Activated naive CD8-positive, alpha-beta T cell treated with anti-CD3 and anti-CD28 coated beads, Interleukin-2, amount 10 ng/mL, durations not matched to agents 7 days and 5 days (primary cell): Measurements from ENCODE around the gene OPRD1. TPM values are rescaled to one million over a fixed set of nuclear protein-coding genes. Genes with fewer than 3 reads are reported as not detected.
"Not testable (repeated sequence)": the region's sequence is repeated elsewhere in the genome, so short reads cannot be mapped to it uniquely, and the experiment has no call there.

ENCODE experiments used
- ATAC-seq: fragments of 150-1000 bp; cut with Tn5 transposase; one replicate; pipeline ENCODE4 v1.10.0; 2021; ENCODE audit warnings: low read depth, moderate library complexity
- POLR2A ChIA-PET: fragments of 350-600 bp; sonication (Branson Sonifier 250); formaldehyde crosslinking; loops from one replicate; lab custom pipeline; 2021; ENCODE audit warnings: antibody characterized with exemption; lab: Charles Lee
- DNase-seq: peaks from one replicate; pipeline ENCODE4 v3.0.0; 2021
- H3K27ac Mint-ChIP-seq: one replicate; pipeline ENCODE4 v1.8.0; 2022; ENCODE audit warnings: mild to moderate bottlenecking, mixed read lengths
- H3K27me3 Mint-ChIP-seq: one replicate; pipeline ENCODE4 v1.8.0; 2022; ENCODE audit warnings: mild to moderate bottlenecking, moderate library complexity, mixed read lengths
- H3K36me3 Mint-ChIP-seq: one replicate; pipeline ENCODE4 v1.8.0; 2021; ENCODE audit warnings: mild to moderate bottlenecking, mixed read lengths
- H3K4me1 Mint-ChIP-seq: one replicate; pipeline ENCODE4 v1.8.0; 2021; ENCODE audit warnings: mixed read lengths
- H3K4me3 Mint-ChIP-seq: one replicate; pipeline ENCODE4 v1.8.0; 2022; ENCODE audit warnings: mild to moderate bottlenecking, moderate library complexity, mixed read lengths
- H3K9me3 Mint-ChIP-seq: one replicate; pipeline ENCODE4 v1.8.0; 2021; ENCODE audit warnings: mixed read lengths
- total RNA-seq, 2 experiments: library from RNA; stranded (reverse); gene quantifications; one replicate each; pipeline ENCODE4 v1.2.3, GENCODE V29; 2021

The OPRD1 gene
- total RNA-seq, 2 experiments from 2014 or later = not detected

DNA sequence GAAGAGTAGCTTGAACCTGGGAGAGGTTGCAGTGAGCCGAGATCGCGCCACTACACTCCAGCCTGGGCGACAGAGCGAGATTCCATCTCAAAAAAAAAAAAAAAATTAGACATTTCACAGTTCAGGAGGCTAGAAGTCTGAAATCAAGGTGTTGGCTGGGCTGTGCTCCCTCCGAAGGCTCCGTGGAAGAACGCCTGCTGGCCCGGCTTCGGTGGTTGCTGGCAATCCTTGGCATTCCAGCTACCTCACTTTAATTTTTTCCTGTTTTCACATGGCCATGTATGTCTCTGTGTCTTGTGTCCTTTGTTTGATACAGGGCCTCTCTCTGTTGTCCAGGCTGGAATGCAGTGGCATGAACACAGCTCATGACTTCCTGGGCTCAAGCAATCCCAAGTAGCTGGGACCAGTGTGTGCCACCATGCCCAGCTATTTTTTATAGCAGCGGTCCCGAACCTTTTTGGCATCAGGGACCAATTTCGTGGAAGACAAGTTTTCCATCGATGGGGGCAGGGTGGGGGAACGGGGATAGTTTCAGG is 24.5 kb downstream of the OPRD1 start:
- ATAC-seq (no peak), DNase-seq (no peak)
- no peak overlapping the region for H3K27ac Mint-ChIP-seq
- POLR2A ChIA-PET = no interaction called here
- H3K36me3 Mint-ChIP-seq = no peaks in the 10 kb centered on the region
- no peaks in the 10 kb centered on the region for H3K4me1 Mint-ChIP-seq
- no peak overlapping the region for H3K4me3 Mint-ChIP-seq
- peaks cover 29% of the 10 kb centered on the region for H3K27me3 Mint-ChIP-seq
- no peaks in the 10 kb centered on the region for H3K9me3 Mint-ChIP-seq

DNA sequence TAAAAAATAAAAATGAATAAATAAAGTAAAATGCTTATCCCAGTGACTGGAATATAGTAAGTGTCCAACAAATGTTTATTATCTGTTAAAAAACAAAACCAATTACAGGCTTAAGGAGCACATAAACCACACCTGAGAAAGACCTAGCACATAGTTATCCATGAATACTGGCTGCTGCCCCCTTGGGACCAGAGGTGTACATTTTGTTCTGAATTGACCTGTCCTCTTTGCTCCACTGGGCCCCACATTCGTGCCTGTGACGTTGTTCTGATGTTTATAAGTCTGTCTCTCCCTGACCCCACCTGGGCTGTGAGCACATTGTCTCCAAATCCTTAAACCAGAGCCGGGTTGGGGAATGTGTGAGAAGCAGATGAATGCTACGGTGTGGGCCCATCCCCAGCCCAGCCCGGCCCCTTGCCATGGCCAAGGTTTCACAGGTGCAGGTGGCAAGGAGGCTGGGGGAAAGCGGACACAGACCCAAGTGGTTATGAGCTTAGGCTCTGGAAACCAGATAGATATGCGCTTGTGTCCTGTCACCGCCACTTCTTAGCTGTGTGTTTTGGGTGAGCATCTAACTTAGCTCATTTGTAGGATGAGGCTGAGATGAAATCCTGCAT is 29.1 kb downstream of the OPRD1 start:
- Mint-ChIP-seq H3K27me3 (peaks cover 21% of the 10 kb centered on the region), H3K9me3 (no peaks in the 10 kb centered on the region), H3K36me3 (no peaks in the 10 kb centered on the region), H3K27ac (no peak overlapping the region), H3K4me1 (peaks cover 7% of the 10 kb centered on the region), H3K4me3 (no peak overlapping the region)
- DNase-seq = no peak
- POLR2A ChIA-PET = interaction anchor here (0.6 kb wide), 1 partner anchor 173 kb away, joined by 5 read pairs; no protein-coding TSS in a partner anchor
- ATAC-seq = no peak

DNA sequence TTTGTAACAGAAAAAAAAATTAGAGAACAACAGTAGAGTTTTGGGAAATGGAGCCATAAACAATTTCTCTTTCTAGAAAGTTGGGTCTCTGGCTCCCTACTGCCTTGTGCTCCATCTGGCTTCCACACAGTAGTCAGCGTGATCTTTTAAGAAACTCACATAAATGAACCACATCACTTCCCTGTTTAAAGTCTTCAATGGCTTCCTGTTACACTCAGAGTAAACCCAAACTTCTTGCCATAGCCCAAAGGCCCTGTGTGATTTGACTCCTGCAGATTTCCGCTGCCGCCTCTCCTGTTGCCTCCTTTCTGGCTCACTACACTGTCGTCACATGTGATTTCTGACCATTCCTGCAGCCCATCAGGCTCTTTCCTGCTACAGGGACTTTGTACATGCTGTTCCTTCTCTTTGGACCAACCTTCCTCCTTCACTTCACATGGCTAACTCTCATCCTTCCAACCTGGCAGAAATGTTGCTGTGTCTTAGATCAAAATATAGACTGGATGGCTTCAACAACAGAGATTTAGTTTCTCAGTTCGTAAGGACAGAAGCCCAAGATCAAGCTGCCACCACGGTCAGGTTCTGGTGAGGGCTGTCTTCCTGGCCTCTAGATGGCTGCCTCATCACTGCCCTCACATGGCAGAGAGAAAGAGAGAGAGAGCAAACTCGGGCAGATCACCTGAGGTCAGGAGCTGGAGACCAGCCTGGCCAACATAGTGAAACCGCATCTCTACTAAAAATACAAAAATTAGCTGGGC is 34.0 kb downstream of the OPRD1 start:
- H3K4me1 Mint-ChIP-seq = peaks cover 9% of the 10 kb centered on the region
- peak overlapping the region; percentile 31 for H3K27ac Mint-ChIP-seq
- no peaks in the 10 kb centered on the region for H3K9me3 Mint-ChIP-seq
- no peak for DNase-seq
- no peaks in the 10 kb centered on the region for H3K27me3 Mint-ChIP-seq
- peak overlapping the region; percentile 5 for H3K4me3 Mint-ChIP-seq
- H3K36me3 Mint-ChIP-seq = no peaks in the 10 kb centered on the region
- POLR2A ChIA-PET = interaction anchor here (0.9 to 1.1 kb wide), 2 partner anchors 178 to 197 kb away, joined by 3 to 4 read pairs; partner anchors contain the start of genes GMEB1 and RNU11
- ATAC-seq = peak; percentile 65

DNA sequence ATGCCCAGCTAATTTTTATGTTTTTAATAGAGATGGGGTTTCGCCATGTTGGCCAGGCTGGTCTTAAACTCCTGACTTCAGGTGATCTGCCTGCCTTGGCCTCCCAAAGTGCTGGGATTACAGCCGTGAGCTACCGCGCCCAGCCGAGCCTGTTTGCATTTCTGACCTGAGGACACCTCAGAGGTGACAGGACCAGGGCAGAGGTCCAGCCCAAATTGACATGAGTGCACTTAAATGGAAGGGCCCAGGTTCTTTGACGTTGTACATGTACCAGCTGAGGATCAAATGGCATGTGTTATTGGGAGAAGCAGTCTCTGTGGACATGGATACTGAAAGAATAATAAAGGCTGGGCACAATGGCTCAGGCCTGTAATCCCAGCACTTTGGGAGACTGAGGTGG is 35.2 kb downstream of the OPRD1 start:
- not testable (repeated sequence) for H3K4me3 Mint-ChIP-seq, DNase-seq, H3K27me3 Mint-ChIP-seq, H3K27ac Mint-ChIP-seq, ATAC-seq, H3K4me1 Mint-ChIP-seq, H3K9me3 Mint-ChIP-seq, H3K36me3 Mint-ChIP-seq
- POLR2A ChIA-PET = interaction anchor here (0.9 to 1.1 kb wide), 2 partner anchors 179 to 199 kb away, joined by 3 to 4 read pairs; partner anchors contain the start of genes GMEB1 and RNU11

DNA sequence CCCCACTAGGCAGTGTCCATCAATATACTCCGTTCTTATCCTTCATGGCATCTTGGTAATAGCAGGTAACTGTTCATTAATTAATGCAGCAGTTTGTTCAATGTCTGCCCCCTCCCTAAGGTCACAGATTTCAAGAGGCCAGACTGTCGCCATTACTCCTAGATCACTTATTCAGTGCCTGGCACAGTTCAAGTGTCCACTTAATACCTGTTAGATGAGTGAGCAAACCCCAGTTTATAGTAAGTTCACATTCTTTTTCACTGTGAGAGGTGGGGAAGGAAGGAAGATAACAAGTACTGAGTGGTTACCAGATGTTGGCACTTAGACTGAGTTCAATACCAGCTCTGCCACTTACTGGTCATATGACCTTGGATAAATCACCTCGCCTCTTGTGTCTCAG is 36.4 kb downstream of the OPRD1 start:
- Mint-ChIP-seq H3K4me3 (no peak overlapping the region), H3K9me3 (no peaks in the 10 kb centered on the region), H3K36me3 (no peaks in the 10 kb centered on the region), H3K4me1 (peaks cover 9% of the 10 kb centered on the region), H3K27ac (no peak overlapping the region), H3K27me3 (no peaks in the 10 kb centered on the region)
- DNase-seq = no peak
- POLR2A ChIA-PET = interaction anchor here (0.6 kb wide), 1 partner anchor 26 kb away, joined by 4 read pairs; no protein-coding TSS in a partner anchor
- ATAC-seq = no peak

DNA sequence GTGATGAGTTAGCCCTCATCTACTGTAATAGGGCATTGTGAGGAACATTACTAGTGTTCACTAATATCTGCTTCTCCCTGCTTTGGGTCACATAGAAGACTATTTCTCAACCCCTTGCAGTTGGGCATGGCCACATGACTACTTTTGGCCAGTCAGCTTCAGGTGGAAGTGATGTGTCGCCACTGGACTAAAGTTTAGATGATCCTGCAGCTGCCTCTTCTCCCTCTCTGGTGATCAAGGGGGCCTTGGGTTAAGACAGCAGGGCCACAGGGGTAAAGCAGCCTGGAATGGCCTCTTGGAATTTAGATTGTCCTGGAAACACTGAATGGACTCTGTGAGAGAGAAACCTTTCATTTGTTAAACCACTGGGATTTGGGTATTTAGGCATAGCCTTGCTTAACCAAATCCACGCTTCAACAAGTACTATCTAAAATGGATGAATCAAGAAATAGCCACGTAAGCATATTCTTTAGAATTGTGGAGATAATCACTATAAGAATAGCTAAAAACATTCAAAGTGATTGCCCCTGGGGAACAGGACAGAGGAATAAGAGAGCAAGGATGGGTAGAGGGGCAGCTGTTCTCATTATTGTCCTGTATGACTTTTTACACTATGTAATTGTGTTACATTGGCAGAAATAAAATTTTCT is 41.2 kb downstream of the OPRD1 start:
- H3K4me3 Mint-ChIP-seq = no peak overlapping the region
- H3K27ac Mint-ChIP-seq = no peak overlapping the region
- H3K36me3 Mint-ChIP-seq = no peaks in the 10 kb centered on the region
- DNase-seq (no peak), ATAC-seq (no peak)
- no peaks in the 10 kb centered on the region for H3K9me3 Mint-ChIP-seq
- peaks cover 7% of the 10 kb centered on the region for H3K27me3 Mint-ChIP-seq
- POLR2A ChIA-PET = no interaction called here
- H3K4me1 Mint-ChIP-seq = peaks cover 6% of the 10 kb centered on the region

DNA sequence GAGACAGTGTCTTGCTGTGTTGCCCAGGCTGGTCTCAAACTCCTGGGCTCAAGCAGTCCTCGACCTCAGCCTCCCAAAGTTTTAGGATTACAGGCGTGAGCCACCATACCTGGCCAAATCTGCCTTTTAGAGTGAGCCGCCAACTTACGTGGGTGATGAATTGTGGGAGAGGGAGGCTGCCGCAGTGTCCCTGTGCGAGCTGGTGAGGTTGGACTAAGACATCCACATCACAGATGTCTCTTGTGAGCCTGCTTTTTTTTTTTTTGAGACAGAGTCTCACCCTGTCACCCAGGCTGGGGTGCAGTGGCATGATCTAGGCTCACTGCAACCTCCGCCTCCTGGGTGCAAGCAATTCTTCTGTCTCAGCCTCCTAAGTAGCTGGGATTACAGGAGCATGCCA is 42.4 kb downstream of the OPRD1 start:
- H3K4me1 Mint-ChIP-seq, H3K27me3 Mint-ChIP-seq, ATAC-seq, H3K9me3 Mint-ChIP-seq, DNase-seq, H3K27ac Mint-ChIP-seq, H3K4me3 Mint-ChIP-seq, H3K36me3 Mint-ChIP-seq: not testable (repeated sequence)
- POLR2A ChIA-PET = interaction anchor here (0.6 kb wide), 1 partner anchor 329 kb away, joined by 3 read pairs; no protein-coding TSS in a partner anchor

DNA sequence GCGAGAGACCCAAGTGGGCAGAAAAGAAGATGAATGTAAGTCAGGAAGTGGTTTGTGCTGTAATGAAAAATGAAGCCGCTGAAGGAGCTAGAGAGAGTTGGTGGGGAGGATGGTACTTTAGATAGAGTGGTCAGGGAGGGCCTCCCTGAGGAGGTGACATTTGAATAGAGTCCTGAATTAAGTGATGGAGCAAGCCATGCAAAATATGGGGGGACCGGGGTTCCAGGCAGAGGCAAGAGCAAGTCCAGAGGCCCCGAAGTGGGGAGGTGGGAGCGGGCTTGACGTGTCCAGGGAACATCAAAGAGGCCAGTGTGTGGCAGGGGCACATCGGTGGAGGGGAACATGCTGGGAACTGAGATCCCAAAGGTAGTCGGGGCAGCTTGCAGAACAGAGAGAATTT is 43.1 kb downstream of the OPRD1 start:
- Mint-ChIP-seq H3K4me3 (no peak overlapping the region), H3K9me3 (no peaks in the 10 kb centered on the region), H3K36me3 (no peaks in the 10 kb centered on the region), H3K27ac (no peak overlapping the region), H3K4me1 (peaks cover 6% of the 10 kb centered on the region), H3K27me3 (peaks cover 7% of the 10 kb centered on the region)
- ATAC-seq (no peak), DNase-seq (no peak)
- POLR2A ChIA-PET = interaction anchor here (0.6 kb wide), 1 partner anchor 207 kb away, joined by 5 read pairs; the partner anchor contains the start of gene RNU11

DNA sequence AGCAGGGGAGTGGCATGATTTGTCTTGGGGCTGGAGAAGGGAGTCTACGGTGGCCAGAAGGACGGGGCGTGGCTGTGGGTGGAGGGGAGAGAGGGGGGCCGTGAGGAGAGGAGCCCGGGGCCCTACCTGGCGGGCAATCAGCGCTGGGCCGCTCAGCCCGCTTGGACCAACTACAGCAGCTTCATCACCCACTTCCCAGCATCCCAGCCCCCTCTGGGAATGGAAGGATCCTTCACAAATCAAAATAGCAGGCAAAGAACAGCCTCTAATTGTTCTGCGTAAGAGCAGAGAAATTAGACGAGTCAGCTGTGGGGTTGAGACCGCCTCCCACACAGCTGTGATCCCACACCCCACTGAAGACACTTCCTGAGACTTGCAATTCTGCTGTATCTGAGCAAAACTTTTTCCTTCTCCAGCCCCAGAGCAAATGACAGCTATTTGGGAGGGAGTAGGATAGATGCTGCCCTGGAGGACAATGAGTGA is 43.5 kb downstream of the OPRD1 start:
- Mint-ChIP-seq H3K9me3 (no peaks in the 10 kb centered on the region), H3K4me3 (no peak overlapping the region), H3K4me1 (peaks cover 6% of the 10 kb centered on the region), H3K27ac (no peak overlapping the region), H3K27me3 (peaks cover 7% of the 10 kb centered on the region), H3K36me3 (no peaks in the 10 kb centered on the region)
- ATAC-seq = no peak
- POLR2A ChIA-PET = interaction anchor here (0.6 kb wide), 1 partner anchor 207 kb away, joined by 5 read pairs; the partner anchor contains the start of gene RNU11
- DNase-seq = no peak

DNA sequence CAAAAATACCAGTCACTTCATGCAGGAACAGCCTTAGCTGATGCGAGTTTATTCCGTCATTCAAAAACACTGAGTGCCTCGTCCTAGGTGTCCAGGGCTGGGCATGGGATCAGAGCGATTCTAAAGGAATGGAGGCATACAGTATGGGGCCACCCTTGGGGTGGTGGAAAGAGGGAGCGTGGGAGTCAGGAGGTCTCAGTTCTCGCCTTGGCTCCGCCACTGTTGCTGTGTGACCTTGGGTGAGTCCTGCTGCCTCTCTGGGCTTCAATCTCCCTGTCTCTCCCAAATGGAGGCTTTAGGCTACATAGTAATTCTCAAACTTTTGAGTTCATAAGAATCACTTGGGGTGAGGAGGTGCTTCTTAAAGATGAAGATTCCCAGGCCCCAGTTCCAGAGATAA is 44.0 kb downstream of the OPRD1 start:
- Mint-ChIP-seq H3K9me3 (no peaks in the 10 kb centered on the region), H3K4me1 (peaks cover 6% of the 10 kb centered on the region), H3K27ac (no peak overlapping the region), H3K36me3 (no peaks in the 10 kb centered on the region), H3K4me3 (no peak overlapping the region), H3K27me3 (peaks cover 7% of the 10 kb centered on the region)
- POLR2A ChIA-PET = no interaction called here
- no peak for DNase-seq
- ATAC-seq = no peak

DNA sequence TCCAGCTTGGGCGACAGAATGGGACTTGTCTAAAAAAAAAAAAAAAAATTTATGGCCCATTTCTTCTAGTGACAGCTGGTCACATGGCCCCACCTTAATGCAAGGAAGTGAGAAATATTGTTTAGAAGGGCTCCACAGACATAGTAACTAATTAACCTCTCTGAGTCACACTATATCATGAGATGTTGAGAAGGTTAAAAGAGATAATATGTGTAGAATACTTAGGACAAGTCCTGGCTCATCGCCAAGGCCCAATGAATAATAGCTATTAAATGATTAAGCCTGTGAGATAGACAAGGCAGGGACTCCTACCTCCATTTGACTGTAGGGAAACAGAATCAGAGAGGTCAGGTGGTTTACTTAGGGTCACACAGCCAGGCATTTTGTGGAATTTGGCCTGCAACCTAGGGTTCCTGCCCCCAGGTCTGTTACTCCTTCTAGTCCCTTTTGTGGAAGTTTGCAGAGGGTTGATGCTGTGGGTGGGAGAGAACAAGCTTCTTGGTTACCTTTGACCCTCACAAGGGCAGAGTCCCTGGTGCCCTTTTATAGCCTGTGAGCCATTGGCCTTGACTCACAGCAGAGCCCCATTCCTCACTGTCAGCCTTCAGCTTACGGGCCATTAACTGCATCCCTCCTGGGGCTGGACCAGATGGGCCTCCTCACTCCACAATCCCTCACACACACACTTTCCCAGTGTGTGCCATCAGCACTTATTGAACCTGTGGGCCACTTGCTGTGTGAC is 48.5 kb downstream of the OPRD1 start:
- no peaks in the 10 kb centered on the region for H3K9me3 Mint-ChIP-seq
- H3K27me3 Mint-ChIP-seq = no peaks in the 10 kb centered on the region
- DNase-seq = no peak
- POLR2A ChIA-PET = interaction anchor here (0.7 kb wide), 1 partner anchor 622 kb away, joined by 6 read pairs; no protein-coding TSS in a partner anchor
- H3K27ac Mint-ChIP-seq = no peak overlapping the region
- H3K4me1 Mint-ChIP-seq = no peaks in the 10 kb centered on the region
- ATAC-seq = no peak
- H3K36me3 Mint-ChIP-seq = no peaks in the 10 kb centered on the region
- H3K4me3 Mint-ChIP-seq = no peak overlapping the region

DNA sequence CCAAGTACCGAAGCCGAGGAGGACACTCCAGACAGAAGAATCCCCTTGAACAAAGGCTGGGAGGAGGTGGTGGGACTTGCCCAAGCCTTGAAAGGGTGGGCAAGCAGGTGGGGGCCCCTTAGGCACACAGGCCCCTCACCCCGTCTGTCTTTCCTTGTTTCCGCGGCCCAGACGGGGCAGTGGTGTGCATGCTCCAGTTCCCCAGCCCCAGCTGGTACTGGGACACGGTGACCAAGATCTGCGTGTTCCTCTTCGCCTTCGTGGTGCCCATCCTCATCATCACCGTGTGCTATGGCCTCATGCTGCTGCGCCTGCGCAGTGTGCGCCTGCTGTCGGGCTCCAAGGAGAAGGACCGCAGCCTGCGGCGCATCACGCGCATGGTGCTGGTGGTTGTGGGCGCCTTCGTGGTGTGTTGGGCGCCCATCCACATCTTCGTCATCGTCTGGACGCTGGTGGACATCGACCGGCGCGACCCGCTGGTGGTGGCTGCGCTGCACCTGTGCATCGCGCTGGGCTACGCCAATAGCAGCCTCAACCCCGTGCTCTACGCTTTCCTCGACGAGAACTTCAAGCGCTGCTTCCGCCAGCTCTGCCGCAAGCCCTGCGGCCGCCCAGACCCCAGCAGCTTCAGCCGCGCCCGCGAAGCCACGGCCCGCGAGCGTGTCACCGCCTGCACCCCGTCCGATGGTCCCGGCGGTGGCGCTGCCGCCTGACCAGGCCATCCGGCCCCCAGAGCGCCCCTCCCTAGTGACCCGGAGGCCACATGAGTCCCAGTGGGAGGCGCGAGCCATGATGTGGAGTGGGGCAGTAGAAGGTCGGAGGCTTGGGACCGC is 50.8 kb downstream of the OPRD1 start:
- no peak for ATAC-seq
- Mint-ChIP-seq H3K4me1 (no peaks in the 10 kb centered on the region), H3K4me3 (no peak overlapping the region), H3K27me3 (peaks cover 2% of the 10 kb centered on the region), H3K9me3 (no peaks in the 10 kb centered on the region), H3K27ac (no peak overlapping the region), H3K36me3 (no peaks in the 10 kb centered on the region)
- DNase-seq = no peak
- POLR2A ChIA-PET = no interaction called here
